ENCODE data around the gene C14orf180.

DNA sequence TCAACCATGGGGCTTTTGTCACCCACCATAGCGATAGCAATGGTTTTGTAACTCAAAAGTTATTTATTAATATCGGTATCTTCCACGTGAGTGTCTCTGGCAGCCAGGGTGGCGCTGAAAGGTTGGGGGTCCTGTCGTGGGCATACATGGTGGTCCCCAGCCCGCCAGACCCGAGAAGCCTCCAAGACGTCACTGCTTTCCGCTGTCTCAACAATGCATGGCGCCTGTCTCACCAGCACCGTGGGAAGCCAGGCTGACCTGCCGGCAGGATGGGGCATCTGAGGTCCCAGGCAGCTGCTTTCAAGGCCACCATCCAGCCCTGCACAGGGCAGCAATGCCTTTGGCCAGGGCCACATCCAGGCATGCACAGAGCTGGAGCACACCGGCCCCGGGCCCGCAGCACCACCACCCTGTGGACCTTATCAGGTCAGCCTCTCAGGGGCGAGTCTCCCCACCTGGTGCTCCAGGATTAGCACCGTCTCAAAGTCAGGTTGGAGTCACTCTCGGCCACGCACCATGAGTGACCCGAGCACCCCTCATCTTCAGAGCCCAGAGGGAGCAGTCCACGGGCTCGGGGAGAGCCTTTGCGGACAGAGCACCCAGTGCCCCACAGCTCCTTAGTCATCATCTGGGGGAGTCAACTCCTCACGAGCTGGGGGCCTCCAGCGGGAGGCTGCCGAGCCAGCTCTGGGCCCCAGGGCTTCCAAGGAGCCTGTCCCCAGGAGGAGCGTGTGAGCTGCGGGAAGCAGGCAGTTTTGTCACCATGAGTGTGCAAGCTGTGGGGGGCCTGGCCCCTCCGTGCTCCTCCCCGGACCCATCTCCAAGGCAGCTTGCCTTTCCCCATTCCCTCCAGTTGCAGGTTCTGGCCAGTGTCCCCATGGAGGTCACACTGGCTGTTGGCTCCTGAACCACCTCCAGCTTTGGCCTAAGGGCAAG, 14.6 kb upstream of the C14orf180 start:
- no peak for TF ChIP-seq POLR2A (IDR thresholded peaks at IDR 0.05; ENCODE audit: extremely low read depth, insufficient read length)
- TF ChIP-seq, protein P1, sequence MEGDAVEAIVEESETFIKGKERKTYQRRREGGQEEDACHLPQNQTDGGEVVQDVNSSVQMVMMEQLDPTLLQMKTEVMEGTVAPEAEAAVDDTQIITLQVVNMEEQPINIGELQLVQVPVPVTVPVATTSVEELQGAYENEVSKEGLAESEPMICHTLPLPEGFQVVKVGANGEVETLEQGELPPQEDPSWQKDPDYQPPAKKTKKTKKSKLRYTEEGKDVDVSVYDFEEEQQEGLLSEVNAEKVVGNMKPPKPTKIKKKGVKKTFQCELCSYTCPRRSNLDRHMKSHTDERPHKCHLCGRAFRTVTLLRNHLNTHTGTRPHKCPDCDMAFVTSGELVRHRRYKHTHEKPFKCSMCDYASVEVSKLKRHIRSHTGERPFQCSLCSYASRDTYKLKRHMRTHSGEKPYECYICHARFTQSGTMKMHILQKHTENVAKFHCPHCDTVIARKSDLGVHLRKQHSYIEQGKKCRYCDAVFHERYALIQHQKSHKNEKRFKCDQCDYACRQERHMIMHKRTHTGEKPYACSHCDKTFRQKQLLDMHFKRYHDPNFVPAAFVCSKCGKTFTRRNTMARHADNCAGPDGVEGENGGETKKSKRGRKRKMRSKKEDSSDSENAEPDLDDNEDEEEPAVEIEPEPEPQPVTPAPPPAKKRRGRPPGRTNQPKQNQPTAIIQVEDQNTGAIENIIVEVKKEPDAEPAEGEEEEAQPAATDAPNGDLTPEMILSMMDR (IDR thresholded peaks at IDR 0.05; ENCODE audit: low read depth, low read length): no peak

Measured in NB4 (cell line).